ENCODE measurements around the gene COL27A1.

GRCh38 chr9:114310471-114311450, 155.4 kb downstream of the COL27A1 start:
- TF ChIP-seq POLR2AphosphoS5 (IDR thresholded peaks at IDR 0.05; ENCODE audit: low read depth, low read length) (no peak), POLR2A (IDR thresholded peaks at IDR 0.05; ENCODE audit: low read depth, low read length) (no peak), TAF1 (IDR thresholded peaks at IDR 0.05; ENCODE audit: borderline replicate concordance, low read depth, low read length) (no peak)

All from GM12892 (cell line).